BE2C (cell line): ENCODE results near the gene EXOC3.
"Not testable (repeated sequence)": the region's sequence is repeated elsewhere in the genome, so short reads cannot be mapped to it uniquely, and the experiment has no call there.

Experiments used
- DNase-seq: peaks from one replicate; pipeline ENCODE4 v3.0.0-alpha.2; 2020
- H3K27me3 ChIP-seq: fragments of 250-450 bp; sonication (Bioruptor Pico); 2 replicates; pipeline ENCODE4 v1.5.1; 2020; ENCODE audit warnings: mild to moderate bottlenecking
- H3K36me3 ChIP-seq: fragments of 250-450 bp; sonication (Bioruptor Pico); 2 replicates; pipeline ENCODE4 v1.5.1; 2020; ENCODE audit warnings: mild to moderate bottlenecking
- H3K4me1 ChIP-seq: fragments of 250-450 bp; sonication (Bioruptor Pico); 2 replicates; pipeline ENCODE4 v1.5.1; 2020
- H3K4me3 ChIP-seq: 2 replicates; pipeline ENCODE4 v1.5.1; 2011; ENCODE audit warnings: low read depth, low read length
- H3K9me3 ChIP-seq: fragments of 250-450 bp; sonication (Bioruptor Pico); 2 replicates; pipeline ENCODE4 v1.5.1; 2020
- CTCF ChIP-seq: IDR thresholded peaks from 2 replicates; pipeline ENCODE4 v1.5.1; 2012; ENCODE audit warnings: mild to moderate bottlenecking, low read depth, low read length

EXOC3 gene

GRCh38 chr5:396531-396961 is 46.4 kb upstream of the EXOC3 start:
- no peak for DNase-seq
- Histone ChIP-seq H3K27me3 (no peaks in the 10 kb centered on the region), H3K4me3 (no peak overlapping the region), H3K36me3 (no peaks in the 10 kb centered on the region), H3K9me3 (no peaks in the 10 kb centered on the region), H3K4me1 (no peaks in the 10 kb centered on the region)
- TF ChIP-seq CTCF: no peak

- not testable (repeated sequence) for H3K9me3 ChIP-seq, H3K36me3 ChIP-seq, H3K4me1 ChIP-seq, H3K4me3 ChIP-seq, H3K27me3 ChIP-seq, DNase-seq
Observed at GRCh38 chr5:398141-398474, 44.9 kb upstream of the EXOC3 start.

- H3K27me3 ChIP-seq: no peaks in the 10 kb centered on the region
- no peak for TF ChIP-seq CTCF
- DNase-seq: no peak
- H3K4me3 ChIP-seq: no peak overlapping the region
- no peaks in the 10 kb centered on the region for H3K9me3 ChIP-seq
- no peaks in the 10 kb centered on the region for H3K36me3 ChIP-seq
- H3K4me1 ChIP-seq: no peaks in the 10 kb centered on the region
Observed at GRCh38 chr5:398475-399295, 44.3 kb upstream of the EXOC3 start.

GRCh38 chr5:399296-400281 is 43.4 kb upstream of the EXOC3 start:
- Histone ChIP-seq H3K27me3 (no peaks in the 10 kb centered on the region), H3K4me3 (peak overlapping the region; percentile 12), H3K9me3 (no peaks in the 10 kb centered on the region), H3K36me3 (no peaks in the 10 kb centered on the region), H3K4me1 (no peaks in the 10 kb centered on the region)
- peak; percentile 84 for DNase-seq
- TF ChIP-seq CTCF: 0 out of 2 replicates have a peak, but pooled peaks have one; percentile 4

GRCh38 chr5:400282-401145 is 42.5 kb upstream of the EXOC3 start:
- no peaks in the 10 kb centered on the region for H3K4me1 ChIP-seq
- TF ChIP-seq CTCF: no peak
- DNase-seq: no peak
- no peaks in the 10 kb centered on the region for H3K36me3 ChIP-seq
- no peaks in the 10 kb centered on the region for H3K27me3 ChIP-seq
- no peaks in the 10 kb centered on the region for H3K9me3 ChIP-seq
- peak overlapping the region; percentile 12 for H3K4me3 ChIP-seq
